NCI-H128 (cell line): ENCODE data around the gene LRIT2.
"Not testable (repeated sequence)": the region's sequence is repeated elsewhere in the genome, so short reads cannot be mapped to it uniquely, and the experiment has no call there.

ENCODE experiments used
- DNase-seq: peaks from one replicate; lab custom pipeline; 2025; ENCODE audit not compliant: unreplicated experiment; lab: John Stamatoyannopoulos, UW

Gene LRIT2

GRCh38 chr10:84185526-84186175 is 39.7 kb downstream of the LRIT2 start:
- DNase-seq, result no peak

- DNase-seq, result no peak
Measured at GRCh38 chr10:84184517-84184916, 40.8 kb downstream of the LRIT2 start.

- DNase-seq, result no peak
Measured at GRCh38 chr10:84181631-84182030, 43.7 kb downstream of the LRIT2 start.

- not testable (repeated sequence) for DNase-seq
Measured at GRCh38 chr10:84180386-84180785, 45.0 kb downstream of the LRIT2 start.

- no peak for DNase-seq
Measured at GRCh38 chr10:84179059-84179710, 46.2 kb downstream of the LRIT2 start.

- DNase-seq, result no peak
Measured at GRCh38 chr10:84178160-84178609, 47.2 kb downstream of the LRIT2 start.

GRCh38 chr10:84177541-84178141 is 47.7 kb downstream of the LRIT2 start:
- DNase-seq, result no peak

- DNase-seq, result no peak
Measured at GRCh38 chr10:84176836-84177474, 48.4 kb downstream of the LRIT2 start.

GRCh38 chr10:84176351-84176750 is 49.0 kb downstream of the LRIT2 start:
- no peak for DNase-seq

- DNase-seq, result no peak
Measured at GRCh38 chr10:84175436-84175835, 49.9 kb downstream of the LRIT2 start.

GRCh38 chr10:84173501-84173929 is 51.8 kb downstream of the LRIT2 start, which contains the start of gene GPR15LG:
TSS of gene GPR15LG (plus strand) at chr10:84173801. CDS start at chr10:84173852, 51 bp downstream.
- DNase-seq, result no peak

- DNase-seq, result no peak
Measured at GRCh38 chr10:84172467-84173356, 52.6 kb downstream of the LRIT2 start.

- not testable (repeated sequence) for DNase-seq
Measured at GRCh38 chr10:84171700-84172466, 53.5 kb downstream of the LRIT2 start.

- not testable (repeated sequence) for DNase-seq
Measured at GRCh38 chr10:84171237-84171636, 54.1 kb downstream of the LRIT2 start.
